CD4-positive, alpha-beta T cell treated with Interleukin-10 for 1 hour (primary cell): ENCODE results near the gene SEMG2.

Source experiments
- DNase-seq: peaks from one replicate; pipeline ENCODE4 v3.0.0-alpha.2; 2020

Gene SEMG2

GRCh38 chr20:45229264-45230056, 8.3 kb downstream of the SEMG2 start:
- DNase-seq = peak; percentile 15

DNA sequence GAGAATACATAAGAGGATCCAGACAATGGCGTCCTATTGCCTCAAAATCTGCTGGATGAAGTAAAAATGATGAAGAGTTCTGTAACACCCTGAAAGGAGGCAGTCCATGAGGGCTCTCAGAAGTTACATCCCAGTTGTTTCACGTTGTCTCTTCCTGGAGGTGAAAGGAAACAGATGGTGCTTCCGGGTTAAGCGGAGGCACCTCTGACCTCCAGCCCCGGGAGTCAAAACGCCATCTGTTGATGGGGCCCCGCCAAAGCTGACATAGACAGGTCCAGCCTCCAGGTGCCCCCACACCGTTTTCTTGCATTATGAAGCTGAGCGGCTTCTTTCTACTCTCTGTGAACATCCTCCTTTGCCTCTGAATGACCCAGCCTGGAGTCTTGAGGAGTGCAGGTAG, 9.5 kb downstream of the SEMG2 start:
- no peak for DNase-seq

DNA sequence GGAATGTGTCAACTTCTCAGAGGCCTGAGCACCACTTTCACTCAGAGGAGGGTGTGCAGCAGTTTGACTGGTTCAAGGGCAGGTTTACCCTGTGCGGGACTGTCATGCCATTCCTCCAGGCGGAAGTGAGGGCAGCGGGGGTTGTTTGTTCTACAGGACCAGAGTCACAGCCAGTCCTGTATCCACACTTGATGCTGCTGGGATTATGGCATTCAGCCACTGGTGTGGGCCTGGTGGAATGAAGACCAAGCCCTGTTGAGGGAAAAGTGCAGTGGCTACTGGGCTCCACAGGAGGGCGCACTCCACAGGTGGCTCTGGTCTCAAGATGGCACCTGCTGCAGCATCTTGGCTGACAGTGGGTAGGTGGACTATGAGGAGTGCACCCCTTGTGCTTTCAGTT, 14.8 kb downstream of the SEMG2 start:
- DNase-seq = no peak

DNA sequence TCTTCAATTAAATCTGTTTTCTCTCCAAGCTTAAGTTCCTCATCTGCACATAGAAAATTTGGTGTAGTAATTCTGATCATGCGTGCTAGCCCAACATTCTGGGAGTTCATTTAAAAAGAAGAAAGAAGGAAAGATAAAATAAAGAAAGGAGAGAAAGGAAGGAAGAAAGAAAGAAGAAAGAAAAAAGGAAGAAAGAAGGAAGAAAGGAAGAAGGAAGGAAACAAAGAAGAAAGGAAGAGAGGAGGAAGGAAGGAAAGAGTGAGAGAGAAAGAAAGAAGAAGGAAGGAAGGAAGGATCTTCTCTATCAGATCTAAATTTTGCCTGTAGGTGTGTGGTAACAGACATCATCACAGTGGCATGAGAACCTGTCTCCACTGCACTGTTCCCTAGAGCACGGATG, 17.0 kb downstream of the SEMG2 start:
- DNase-seq = no peak

DNA sequence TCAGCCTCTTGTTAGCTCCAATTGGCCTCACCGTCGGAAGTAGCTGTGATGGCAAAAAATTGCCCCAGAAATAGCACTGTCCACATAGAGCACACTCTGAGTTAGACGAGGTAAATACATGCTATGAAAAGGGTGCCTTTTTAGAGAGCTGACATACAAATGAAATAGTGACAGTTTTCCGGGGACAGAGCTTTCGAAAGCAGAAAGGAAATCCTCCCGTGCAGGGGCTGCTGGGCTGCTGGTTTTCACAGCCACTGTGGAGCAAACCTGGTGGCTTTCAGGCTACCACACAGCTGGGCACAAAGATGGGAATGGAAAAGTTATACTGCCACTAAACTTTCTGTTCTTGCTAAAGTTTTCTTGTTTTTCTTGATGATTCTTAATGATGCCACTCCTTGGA, 24.9 kb downstream of the SEMG2 start:
- no peak for DNase-seq

GRCh38 chr20:45247865-45248264, 26.7 kb downstream of the SEMG2 start:
- no peak for DNase-seq

DNA sequence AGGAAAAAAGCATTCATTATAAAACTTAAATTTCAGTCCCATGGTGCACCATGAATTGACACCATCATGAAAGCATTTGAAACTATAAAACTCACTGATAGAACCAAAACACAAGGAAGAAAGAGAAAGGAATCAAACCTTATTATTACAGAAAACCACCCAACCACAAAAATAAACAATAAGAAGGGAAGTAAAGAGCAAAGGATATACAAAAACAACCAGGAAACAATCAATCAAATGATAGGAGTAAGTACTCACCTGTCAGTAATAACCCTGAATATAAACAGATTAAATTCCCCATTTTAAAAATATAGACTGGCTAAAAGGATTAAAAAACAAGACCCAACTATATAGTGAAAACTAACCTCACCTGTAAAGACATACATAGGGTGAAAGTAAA, 27.4 kb downstream of the SEMG2 start:
- DNase-seq = no peak

GRCh38 chr20:45251884-45252560, 30.8 kb downstream of the SEMG2 start:
- DNase-seq = no peak

DNA sequence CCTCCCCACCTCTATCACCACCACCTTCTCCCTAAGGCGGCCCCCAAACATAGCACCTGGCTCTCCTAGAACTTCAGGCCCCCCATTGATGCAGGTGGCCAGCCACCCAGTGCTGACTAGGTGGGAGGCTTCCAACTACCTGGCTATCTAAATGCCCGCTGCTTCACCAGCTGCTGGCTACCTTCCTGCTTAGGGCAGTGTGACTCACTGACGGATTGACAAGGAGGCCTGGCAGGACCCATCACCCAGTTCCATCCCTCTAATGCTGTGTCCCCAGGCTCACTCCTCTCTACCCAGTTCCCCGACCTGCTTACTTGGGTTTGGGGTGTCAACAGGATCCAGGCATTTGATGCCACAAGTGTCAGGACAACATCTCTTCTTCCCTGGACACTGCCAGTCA, 32.1 kb downstream of the SEMG2 start:
- DNase-seq = no peak

DNA sequence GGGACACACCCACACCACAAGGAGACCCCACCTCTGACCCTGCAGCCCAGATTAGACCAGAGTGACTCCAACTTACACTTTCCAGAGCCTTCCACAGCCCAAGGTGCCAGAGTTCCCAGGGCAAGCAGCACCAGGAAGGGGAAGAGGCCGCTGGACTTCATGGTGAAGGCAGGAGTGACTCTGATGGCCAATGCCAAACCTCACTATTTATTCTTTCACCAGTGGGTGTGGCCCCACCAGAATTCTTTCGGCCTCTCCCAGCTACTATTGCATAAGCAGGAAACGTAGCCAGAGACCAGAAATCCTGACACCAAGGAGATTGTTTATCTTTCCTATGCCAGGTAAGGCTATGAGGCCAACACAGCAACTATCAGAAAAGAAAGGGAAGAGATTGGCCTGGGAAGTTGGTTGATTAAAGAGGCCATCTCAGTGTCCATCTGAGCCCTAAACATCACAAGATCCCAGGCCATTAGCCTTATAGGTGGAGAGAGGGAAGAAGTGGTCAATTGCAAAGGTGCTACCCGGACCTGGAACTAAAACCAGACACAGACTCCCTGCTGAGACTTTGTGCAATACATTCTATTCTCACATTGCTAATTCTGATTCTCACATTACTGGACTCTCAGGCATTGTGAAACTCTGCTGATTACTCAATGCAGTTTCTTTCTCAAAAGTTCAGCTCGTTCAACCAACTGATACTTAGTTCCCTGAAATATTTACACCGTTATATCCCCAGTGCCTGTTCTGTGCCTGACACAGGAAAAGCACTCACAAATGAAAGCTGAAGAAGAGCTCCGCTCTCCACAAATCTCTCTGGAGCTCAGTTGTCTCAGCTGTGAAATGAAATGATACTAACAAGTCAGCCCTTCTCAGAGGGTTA, 33.5 kb downstream of the SEMG2 start, which contains the start of gene SLPI:
SLPI (minus strand) TSS at position 182 of the 880 bp plus-strand sequence; CDS start at position 161, 21 bp downstream.
- peak; percentile 2 for DNase-seq

- no peak for DNase-seq
Observed at GRCh38 chr20:45257161-45257560, 36.0 kb downstream of the SEMG2 start.

DNA sequence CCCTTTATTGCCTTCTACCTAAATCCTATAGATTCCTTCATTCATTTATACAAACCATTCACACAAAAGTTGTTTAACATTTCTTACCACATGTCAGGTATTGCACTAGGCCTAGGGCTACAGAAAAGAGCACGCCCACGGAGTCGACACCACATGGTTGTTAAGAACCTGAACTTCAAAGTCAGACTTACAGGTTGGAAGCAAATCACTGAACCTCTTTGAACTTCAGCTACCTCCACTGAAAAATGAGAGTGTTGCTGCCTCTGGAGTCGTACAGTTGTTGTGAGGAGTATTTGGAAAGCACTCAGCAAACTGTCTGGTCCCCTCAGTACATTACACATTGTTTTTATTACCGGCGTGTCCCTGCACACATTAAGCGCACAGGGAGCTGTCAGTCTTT, 36.5 kb downstream of the SEMG2 start:
- DNase-seq = no peak

DNA sequence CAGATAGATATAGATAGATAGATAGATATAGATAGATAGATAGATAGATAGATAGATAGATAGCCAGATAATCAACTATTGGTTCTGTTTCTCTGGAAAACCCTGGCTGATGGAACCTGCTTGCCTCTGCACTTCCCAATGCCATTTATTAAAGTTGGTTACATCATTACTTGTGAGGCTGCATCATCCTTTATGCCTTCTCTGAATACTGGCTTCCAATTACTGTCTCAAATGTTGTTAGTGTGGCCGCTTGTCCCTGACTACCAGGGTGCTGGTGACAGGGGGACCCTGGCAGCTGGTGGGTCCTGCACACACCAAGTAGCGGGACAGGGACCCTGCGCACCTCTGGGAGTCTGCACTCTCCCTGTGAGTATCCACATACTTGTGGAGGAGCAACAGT, 37.1 kb downstream of the SEMG2 start:
- no peak for DNase-seq

- DNase-seq = no peak
Observed at GRCh38 chr20:45258664-45259063, 37.5 kb downstream of the SEMG2 start.

GRCh38 chr20:45263556-45264266, 42.5 kb downstream of the SEMG2 start:
- no peak for DNase-seq

DNA sequence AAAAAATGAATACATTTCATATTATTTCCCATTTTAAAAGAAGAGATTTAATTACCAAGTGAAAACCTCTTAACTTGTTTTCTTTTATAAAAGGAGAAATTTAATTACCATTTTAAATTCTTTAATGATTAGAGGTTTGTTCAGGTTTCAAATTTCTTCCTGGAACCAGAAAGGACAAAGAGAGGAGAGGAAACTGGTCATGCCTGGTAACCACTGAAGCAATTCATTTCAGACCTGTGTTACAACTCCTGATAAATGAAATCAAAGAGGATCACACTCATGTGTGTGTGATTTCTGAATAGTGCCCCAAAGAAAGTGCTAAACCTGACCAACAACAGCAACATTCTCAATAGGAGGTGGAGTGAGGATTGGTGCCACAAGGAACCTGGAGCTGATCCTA, 45.8 kb downstream of the SEMG2 start:
- no peak for DNase-seq

DNA sequence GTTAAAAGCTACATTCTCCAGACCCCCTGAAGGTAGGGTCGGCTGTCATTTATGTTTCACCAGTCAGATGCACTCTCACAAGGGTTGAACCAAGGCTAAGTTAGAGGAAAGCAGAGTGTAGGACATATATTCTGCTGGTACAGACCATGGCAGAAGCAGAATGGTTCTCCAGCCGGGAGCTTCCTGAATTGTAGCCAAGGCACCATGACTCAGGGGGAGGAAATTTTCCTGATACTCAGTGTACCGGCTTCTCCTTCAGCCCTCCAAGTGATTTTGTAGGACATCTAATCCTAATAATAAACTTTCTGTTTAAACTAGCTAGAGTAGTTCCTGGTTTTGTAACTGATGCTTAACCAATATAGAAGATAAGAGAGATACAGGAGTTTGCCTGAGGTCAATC, 47.4 kb downstream of the SEMG2 start:
- DNase-seq = no peak

- DNase-seq = no peak
Observed at GRCh38 chr20:45269056-45269455, 47.9 kb downstream of the SEMG2 start.

GRCh38 chr20:45269754-45270270, 48.6 kb downstream of the SEMG2 start:
- no peak for DNase-seq
